GM12892 (cell line): ENCODE results near the gene PRR3.
"Not testable (repeated sequence)": the region's sequence is repeated elsewhere in the genome, so short reads cannot be mapped to it uniquely, and the experiment has no call there.

Source experiments
- POLR2A ChIP-seq: IDR thresholded peaks from 2 replicates; pipeline ENCODE4 v1.6.1; 2011; ENCODE audit warnings: low read depth, low read length, control low read depth
- POLR2AphosphoS5 ChIP-seq: IDR thresholded peaks from 2 replicates; pipeline ENCODE4 v1.6.1; 2011; ENCODE audit warnings: low read depth, low read length, control low read depth
- TAF1 ChIP-seq: IDR thresholded peaks from 2 replicates; pipeline ENCODE4 v1.6.1; 2011; ENCODE audit warnings: low read depth, mild to moderate bottlenecking, control low read depth, low read length, borderline replicate concordance

GRCh38 chr6:30517767-30518504, 39.2 kb upstream of the PRR3 start:
- TF ChIP-seq POLR2A, POLR2AphosphoS5, TAF1: not testable (repeated sequence)
